ENCODE measurements around the gene JPT1.
"Not testable (repeated sequence)": the region's sequence is repeated elsewhere in the genome, so short reads cannot be mapped to it uniquely, and the experiment has no call there.

JPT1 gene

GRCh38 chr17:75154195-75155106, at the start of gene JPT1:
TSS of gene JPT1 (minus strand) at chr17:75154512. CDS start at chr17:75154397, 115 bp downstream.
- peak; percentile 99 for DNase-seq

DNA sequence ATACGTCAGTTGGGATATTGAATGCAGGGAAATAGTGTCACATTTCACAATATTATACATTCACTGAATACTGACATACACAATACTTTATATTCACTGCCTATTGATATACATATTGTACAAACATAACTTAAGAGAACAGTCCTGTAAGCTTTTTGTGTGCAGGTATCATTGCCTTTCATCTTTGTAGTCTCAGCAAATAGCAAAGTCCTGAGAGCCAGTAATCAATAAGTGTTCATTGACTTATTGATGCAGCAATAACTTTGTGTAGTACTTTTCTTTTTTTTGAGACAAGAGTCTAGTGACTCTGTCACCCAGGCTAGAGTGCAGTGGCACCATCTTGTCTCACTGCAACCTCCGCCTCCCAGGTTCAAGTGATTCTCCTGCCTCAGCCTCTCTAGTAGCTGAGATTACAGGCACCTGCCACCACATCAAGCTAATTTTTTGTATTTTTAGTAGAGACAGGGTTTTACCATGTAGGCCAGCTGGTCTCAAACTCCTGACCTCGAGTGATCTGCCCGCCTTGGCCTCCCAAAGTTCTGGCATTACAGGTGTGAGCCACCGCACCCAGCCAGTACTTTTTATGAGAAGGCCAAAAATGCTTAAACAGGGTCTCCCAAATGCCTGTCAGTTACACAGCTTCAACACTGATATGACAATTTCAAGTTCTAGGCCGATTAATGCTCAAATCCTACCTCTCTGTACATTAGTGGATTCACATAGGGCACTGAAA, 45.7 kb upstream of the JPT1 start:
- no peak for DNase-seq

DNA sequence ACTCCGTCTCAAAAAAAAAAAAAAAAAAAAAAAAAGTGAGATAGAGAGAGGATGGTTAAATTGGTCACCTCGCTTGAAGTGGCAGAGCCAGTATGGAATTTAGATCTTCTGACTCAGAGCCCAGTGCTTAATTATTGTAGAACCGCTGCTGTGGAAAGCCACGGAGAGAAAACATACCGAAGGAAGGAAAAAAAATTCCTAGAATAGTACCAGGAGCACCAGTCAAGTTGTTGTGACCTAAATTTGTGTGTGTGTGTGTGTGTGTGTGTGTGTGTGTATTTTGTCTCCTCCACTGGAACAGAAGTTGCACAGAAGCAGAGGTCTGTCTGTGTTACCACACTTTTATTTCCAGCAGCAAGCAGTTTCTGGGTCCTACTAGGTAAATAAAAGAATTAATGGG, 40.6 kb upstream of the JPT1 start:
- no peak for DNase-seq

- no peak for DNase-seq
These were observed 37.3 kb upstream of the JPT1 start for GRCh38 chr17:75191584-75191983.

DNA sequence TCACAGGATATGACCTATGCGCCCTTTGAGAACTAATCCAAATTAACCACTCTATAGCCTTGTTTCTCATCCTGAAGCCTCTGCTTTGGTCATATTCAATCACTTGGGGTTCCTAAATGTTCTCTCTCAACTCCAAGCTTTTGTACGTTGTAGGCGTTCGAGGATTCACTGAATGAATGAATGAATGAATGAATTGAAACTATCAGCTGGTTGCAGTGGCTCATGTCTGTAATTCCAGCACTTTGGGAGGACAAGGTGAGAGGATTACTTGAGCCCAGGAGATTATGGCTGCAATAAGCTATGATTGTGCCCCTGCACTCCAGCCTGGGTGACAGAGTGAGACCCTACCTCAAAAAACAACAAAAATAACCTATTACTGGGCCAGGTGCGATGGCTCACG, 34.3 kb upstream of the JPT1 start:
- DNase-seq, result no peak

DNA sequence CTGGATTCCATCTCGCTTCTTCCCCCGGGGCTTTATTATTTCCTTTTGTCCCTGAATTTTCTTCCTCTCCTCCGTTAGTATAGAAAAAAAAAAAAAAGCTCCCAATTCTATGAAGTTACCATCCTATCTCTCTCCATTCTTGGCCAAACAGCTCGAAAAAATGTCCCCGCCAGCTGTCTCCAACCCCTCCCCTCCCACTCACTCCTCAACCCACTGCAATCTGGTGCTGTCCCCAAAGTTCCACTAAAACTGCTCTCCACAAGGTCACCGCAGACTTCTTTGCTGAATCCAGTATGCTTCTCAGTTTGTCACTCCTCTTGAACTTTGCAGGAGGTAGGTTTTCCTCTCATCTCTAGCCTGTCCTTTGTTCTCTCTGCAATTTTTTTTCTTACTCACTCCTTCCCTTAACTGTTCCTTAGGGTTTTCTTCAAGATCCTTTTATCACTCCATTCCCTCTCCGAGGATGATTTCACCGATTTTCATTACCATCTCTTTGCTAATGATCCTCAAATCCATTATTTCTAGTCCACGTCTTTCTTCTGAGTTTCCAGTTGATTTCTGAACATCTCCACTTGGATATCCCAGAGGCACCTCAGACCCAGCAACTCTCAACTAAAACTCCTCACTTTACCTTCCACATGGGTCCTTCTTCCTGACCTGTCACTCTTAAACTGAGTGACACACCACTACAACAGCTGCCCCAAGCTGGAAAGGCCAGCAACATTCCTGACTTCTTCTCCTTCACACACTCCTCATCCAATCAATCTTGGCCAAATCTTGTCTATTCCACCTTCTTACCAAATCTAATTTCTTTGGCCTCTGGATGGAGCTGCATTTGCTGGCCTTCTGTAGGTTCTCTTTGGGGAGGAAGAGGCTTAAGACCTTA, 29.9 kb upstream of the JPT1 start:
- no peak for DNase-seq

DNA sequence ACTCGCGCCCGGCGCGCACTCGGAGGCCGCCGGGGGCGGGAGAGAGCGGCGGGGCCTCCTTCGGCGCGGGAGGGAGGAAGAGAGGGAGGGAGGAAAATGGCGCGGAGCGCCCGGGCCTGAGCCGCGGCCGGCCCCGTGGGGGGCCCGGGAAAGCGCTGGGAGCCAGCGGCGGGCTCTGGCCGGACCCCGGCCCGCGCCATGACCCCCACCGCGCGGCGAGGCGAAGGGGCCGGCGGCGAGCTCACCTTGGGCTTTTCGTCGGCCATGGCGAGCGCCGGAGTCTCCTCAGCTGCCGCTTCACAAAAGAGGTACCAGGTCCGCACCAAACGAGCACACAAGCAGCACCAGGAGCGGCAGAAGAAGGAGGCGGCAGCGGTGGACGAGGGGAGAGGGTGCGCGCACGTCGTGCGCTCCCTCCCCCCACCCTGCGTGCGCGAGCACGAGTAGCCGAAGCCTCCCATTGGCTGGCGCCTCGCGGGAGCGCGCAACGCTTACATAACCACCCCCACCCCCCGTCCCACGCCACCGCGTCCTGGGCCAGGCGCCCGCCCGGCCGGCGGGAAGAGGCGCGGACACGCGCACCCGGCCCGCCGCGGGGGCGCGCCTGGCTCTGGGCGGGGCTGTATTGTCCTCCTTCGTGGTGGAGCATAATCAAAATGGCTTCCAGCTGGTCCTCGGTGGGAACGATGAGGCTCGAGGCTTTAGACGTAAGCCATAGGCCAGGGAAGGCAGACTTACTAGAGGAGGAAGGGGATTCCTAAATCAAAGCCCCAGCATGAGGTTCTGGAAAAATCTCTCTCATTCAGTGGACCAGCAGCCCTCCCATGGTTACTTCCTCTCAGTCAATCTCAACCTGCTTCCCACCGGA, 28.5 kb upstream of the JPT1 start, which contains the start of gene SUMO2:
Gene SUMO2 (minus strand): TSS at position 391 of the 868 bp plus-strand sequence. CDS start 125 bp downstream, at position 266.
- peak; percentile 98 for DNase-seq

DNA sequence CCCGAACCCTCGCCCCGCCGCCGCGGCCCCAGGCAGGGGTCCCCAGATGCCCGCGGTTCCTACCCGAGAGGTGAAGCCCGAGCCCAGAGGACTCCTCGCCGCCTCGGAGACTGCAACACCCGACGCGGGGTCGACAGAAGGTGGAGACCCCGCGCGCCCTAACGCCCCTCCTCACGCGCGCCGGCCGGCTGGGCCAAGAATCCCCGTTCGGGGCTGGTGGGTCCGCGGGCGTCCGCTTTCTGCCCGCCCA, 27.9 kb upstream of the JPT1 start:
- DNase-seq, result no peak

DNA sequence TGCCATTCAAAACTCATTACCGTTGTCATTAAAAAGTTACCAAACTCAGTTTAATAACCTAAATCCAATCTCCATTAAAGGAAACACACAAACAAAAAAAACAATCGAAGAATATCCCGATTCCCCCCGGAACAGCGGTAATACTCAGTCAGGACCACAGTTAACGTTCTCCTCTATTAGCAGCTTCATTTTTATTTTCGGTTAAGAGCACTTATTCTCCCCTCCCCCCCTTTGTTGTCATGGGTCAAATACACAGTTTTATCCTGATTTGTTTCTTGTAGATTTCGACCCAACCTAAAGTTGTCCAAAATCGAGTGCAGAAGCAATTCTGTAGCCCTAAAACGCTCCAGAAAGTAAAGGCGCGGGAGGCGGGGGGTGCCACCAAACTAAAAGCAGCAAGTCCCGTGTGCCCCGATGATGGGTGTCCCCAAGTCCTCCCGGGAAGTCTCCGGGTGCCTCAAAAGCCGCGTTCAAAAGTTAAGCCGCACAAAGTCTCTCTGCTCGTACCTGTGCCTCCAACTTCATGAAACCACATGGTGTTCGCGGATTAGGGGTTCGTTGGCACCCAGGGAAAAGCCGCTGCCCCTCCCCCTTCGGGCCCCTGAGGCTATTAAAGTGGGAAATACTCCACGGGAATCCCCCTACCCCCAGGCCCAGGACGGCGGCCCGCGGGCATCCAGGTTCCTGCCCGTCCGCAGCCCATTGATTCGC, 27.5 kb upstream of the JPT1 start:
- peak; percentile 84 for DNase-seq

DNA sequence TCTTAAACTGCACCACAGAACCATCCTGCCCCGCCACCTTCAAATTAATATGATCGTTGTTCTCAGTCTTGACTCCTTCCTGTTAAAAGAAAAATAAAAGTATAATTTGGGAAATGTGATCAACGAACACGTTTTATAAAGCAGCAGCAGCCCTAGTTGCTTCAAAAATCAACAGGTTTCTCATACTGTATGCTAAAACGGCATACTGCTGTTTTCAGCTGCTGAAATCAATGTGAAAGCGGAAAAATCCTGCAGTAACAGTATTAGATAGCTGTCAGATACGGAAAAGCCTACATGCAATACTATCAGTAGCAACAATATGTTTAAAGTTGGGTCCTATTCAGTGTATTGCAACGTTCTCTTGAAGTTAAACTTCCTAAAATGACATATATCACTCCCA, 26.8 kb upstream of the JPT1 start:
- DNase-seq, result no peak

DNA sequence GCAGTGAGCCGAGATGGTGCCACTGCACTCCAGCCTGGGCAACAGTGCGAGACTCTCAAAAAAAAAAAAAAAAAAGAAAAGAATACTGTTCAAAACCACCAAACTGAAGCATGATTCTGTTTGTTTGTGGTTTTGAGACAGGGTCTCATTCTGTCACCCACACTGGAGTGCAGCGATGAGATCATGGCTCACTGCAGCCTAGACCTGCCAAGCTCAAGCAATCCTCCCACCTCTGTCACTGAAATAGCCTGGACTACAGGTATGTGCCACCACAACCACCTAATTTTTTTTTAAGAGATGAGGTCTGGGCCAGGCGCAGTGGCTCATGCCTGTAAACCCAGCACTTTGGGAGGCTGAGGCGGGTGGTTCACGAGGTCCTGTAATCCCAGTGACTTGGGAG, 24.1 kb upstream of the JPT1 start:
- DNase-seq, result no peak

- no peak for DNase-seq
These were observed 22.3 kb upstream of the JPT1 start for GRCh38 chr17:75176625-75177024.

DNA sequence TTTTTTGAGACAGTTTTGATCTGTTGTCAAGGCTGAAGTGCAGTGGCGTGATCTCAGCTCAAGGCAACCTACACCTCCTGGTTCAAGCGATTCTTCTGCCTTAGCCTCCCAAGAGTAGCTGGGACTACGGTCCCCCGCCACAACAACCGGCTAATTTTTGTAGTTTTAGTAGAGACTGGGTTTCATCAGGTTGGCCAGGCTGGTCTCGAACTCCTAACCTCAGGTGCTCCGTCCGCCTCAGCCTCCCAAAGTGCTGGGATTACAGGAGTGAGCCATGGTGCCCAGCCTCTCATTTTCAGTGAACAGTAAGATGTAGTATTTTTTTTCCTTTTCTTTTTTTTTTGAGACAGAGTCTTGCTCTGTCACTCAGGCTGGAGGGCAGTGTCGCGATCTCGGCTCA, 20.7 kb upstream of the JPT1 start:
- DNase-seq, result no peak

GRCh38 chr17:75173526-75173925, 19.2 kb upstream of the JPT1 start:
- DNase-seq, result no peak

DNA sequence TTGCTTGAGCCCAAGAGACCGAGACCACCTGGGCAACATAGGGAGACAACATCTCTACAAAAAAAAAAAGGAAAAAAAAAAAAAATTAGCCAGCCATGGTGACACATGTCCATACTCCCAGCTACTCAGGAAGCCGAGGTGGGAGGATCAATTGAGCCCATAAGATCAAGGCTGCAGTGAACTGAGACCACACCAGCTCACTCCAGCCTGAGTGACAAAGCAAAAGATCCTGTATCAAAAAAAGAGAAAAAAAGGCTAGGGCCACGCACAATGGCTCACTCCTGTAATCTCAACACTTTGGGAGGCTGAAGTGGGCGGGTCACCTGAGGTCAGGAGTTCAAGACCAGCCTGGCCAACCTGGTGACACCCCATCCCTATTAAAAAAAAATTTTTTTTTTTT, 14.7 kb upstream of the JPT1 start:
- DNase-seq, result peak; percentile 47

GRCh38 chr17:75164606-75165005, 10.3 kb upstream of the JPT1 start:
- DNase-seq, result peak; percentile 28

DNA sequence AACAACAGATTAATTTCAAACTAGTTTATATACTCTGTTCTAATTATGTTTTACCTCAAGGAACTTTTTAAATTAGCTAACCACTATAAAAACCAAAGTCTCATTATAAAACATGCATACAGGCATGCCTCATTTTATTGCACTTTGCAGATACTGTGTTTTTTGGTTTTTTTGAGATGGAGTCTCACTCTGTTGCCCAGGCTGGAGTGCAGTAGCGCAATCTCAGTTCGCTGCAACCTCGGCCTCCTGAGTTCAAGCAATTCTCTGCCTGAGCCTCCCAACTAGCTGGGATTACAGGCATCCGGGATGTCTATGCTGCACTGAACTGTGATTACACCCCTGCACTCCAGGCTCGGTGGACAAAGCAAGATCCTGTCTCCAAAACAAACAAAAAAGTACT, 8.8 kb upstream of the JPT1 start:
- peak; percentile 16 for DNase-seq

- DNase-seq, result no peak
These were observed 5.9 kb upstream of the JPT1 start for GRCh38 chr17:75160211-75160610.

- peak; percentile 37 for DNase-seq
These were observed 5.1 kb upstream of the JPT1 start for GRCh38 chr17:75159196-75160031.

GRCh38 chr17:75158480-75158879, 4.2 kb upstream of the JPT1 start:
- not testable (repeated sequence) for DNase-seq

- peak; percentile 27 for DNase-seq
These were observed 884 bp upstream of the JPT1 start for GRCh38 chr17:75155191-75155601.

Data from activated effector memory CD4-positive, alpha-beta T cell treated with anti-CD3 and anti-CD28 coated beads, Interleukin-2, amount 50 U/mL, for 16 hours (primary cell).